CD1c-positive myeloid dendritic cell (primary cell): Measurements from ENCODE around the gene OR52A5.
A peak's percentile ranks its signal among the peaks of the same experiment; 100 is the strongest.
"Not testable (repeated sequence)": the region's sequence is repeated elsewhere in the genome, so short reads cannot be mapped to it uniquely, and the experiment has no call there.

Source experiments
- DNase-seq: peaks from one replicate; pipeline ENCODE4 v3.0.0-alpha.2; 2016; ENCODE audit errors: extremely low spot score

Gene OR52A5

DNA sequence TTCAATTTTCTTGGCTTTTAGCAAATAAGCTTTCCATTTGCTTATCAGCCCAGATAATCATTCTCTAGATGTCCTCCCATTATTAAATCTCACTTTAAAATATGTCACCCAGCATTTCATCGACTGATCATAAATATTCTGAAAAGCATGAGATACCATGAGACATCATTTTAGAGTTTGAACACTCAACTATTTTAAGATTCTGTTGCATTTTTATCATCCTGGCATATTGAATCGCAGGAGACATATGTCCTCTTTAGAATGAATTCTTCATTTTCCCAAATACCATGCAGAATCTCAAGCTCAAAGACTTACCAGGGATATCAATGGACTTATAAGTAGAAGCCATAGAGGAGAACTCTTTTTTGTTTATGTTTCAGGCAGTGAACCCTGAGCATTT, at the start of gene OR52A5:
OR52A5 (minus strand) TSS at position 361 of the 400 bp plus-strand sequence. CDS start 5,714 bp downstream, outside the sequence.
- no peak for DNase-seq

- no peak for DNase-seq
These were observed 40.1 kb upstream of the OR52A5 start for GRCh38 chr11:5178046-5178837.

- no peak for DNase-seq
These were observed 36.8 kb upstream of the OR52A5 start for GRCh38 chr11:5174934-5175333.

- no peak for DNase-seq
These were observed 33.7 kb upstream of the OR52A5 start for GRCh38 chr11:5171856-5172255.

DNA sequence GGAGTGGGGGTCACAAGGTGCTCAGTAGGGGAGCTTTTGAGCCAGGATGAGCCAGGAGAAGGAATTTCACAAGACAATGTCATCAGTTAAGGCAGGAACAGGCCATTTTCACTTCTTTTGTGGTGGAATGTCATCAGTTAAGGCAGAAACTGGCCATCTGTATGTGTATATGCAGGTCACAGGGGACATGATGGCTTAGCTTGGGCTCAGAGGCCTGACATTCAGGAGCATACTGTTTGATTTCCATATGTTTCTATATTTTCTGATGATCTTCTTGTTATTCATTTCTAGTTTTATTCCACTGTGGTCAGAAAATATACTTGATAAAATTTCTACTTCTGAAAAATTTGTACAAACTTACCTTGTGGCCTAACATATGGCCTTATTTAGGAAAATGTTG, 27.7 kb upstream of the OR52A5 start:
- DNase-seq = not testable (repeated sequence)

GRCh38 chr11:5164807-5165206, 26.7 kb upstream of the OR52A5 start:
- not testable (repeated sequence) for DNase-seq

GRCh38 chr11:5161045-5161444, 22.9 kb upstream of the OR52A5 start:
- DNase-seq = not testable (repeated sequence)

- not testable (repeated sequence) for DNase-seq
These were observed 22.1 kb upstream of the OR52A5 start for GRCh38 chr11:5160217-5160616.

GRCh38 chr11:5159806-5160205, 21.6 kb upstream of the OR52A5 start:
- no peak for DNase-seq

DNA sequence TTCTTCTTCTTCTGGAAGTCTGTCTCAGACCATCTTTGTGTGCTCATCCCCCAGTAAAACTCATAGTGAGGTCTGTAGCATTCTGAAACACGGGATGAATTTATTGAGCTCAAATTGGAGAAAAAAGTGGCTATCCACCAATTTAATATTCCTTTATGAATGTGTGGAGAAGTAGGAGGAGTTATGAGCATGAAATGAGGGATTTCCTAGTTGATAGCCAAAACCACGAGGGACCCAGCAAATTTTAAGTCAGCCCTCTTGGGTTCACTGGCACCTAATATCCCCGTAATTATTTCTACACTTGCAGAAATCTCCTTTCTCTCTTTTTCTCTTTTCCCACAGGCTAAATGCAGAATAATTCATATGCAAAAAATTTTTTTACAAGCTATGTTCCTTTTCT, 16.5 kb upstream of the OR52A5 start, which contains the start of gene OR52A1:
OR52A1 (minus strand) TSS at position 101 of the 400 bp plus-strand sequence. CDS start 2,388 bp downstream, outside the sequence.
- DNase-seq = no peak

DNA sequence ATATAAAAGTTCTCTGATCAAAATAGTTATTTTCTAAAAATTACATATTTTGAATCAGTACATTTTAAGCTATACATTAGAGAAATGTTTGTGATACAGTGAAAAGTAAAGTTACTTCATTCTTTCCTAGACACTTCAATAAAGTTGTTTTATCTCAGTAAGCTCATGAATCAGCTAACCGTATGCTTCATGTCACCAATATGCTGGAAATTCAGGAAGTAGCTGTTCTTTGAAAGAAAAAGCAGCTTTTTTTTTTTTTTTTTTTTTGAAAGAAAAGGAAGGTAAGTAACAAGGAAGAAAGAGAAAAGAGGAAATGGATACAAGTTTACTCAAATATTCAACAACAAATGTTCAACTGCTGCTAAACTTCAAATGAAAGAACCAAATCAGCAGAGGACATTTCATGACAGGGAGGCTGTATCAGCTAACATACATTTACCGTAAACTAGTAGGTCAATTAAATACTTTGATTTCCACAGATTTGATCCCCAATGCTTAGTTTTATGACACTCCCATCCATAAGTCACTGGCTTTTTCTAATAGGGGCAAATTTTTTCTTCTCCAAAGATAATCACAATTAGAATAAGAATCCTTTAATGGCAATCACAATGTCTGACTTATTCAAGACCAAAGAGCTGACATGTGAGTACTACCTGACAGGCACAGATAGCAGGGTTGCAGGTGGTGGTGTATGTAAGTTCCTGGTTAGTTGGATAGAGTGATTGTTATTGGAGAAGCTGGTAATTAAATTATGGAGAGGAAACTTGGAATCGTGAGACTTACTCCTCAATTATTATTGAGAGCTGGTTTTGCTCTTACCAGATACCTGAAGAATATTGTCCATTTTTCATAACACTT, 15.6 kb upstream of the OR52A5 start:
- no peak for DNase-seq

DNA sequence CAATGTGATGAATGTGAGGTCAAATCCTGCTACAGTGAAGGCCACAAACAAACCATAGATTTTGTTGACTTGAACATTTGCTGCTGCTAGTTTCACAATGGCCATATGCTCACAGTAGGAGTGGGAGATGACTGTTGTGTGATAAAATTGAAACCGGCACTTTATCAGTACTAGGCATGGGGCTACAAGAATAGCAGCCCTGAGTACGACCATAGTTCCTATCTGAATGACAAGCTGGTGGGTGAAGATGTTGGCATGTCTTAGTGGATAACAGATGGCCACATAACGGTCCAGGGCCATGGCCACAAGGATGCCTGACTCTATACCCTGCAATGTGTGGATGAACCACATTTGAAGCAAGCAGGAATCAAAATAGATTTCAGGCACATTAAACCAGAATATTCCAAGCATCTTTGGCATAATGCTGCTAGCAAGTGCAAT, 13.6 kb upstream of the OR52A5 start:
- no peak for DNase-seq

GRCh38 chr11:5144206-5144605, 6.0 kb upstream of the OR52A5 start:
- not testable (repeated sequence) for DNase-seq

GRCh38 chr11:5137014-5137413, 1.1 kb downstream of the OR52A5 start:
- no peak for DNase-seq

DNA sequence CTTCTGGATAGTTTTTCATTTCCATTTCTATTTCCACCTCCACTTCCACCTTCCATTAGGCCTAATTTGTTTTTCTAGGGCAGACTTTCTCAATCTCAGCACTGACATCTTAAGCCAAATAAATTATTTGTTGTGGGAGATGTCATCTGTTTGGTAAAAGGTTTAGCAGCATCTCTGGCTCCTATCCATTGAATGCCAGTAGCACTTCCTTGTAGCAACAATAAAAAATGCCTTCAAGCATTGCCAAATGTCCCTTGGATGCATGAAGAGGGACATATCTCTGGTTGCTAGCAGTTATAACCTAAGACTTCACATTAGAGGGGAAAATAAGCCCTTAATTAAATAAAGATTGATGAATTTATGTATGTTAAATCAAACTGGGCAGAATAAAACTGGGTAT, 1.9 kb downstream of the OR52A5 start:
- DNase-seq = no peak

GRCh38 chr11:5131584-5132335, 6.4 kb downstream of the OR52A5 start:
- DNase-seq = no peak

- no peak for DNase-seq
These were observed 8.7 kb downstream of the OR52A5 start for GRCh38 chr11:5129457-5129877.

DNA sequence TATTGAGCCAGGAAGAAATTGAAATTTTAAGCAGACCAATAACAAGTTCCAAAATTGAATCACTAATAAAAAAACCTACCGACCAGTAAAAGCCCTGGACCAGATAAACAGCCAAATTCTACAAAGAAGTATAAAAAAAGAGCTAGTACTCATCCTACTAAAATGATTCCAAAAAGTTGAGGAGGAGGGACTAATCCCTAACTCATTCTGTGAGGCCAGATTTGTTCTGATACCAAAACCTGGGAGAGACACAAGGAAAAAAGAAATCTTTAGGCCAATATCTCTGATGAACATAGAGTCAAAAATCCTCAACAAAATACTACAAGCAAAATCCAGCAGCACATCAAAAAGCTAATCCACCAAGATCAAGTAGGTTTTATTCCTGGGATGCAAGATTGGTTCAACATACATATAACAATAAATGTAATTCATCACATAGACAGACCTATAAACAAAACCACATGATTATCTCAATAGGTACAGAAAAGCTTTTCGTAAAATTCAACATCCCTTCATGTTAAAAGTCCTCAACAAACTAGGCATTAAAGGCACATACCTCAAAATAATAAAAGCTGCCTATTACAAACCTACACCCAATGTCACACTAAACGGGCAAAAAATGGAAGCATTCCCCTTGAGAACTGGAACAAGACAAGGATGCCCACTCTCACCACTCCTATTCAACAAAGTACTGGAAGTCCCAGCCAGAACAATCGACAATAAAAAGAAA, 13.1 kb downstream of the OR52A5 start:
- no peak for DNase-seq

- DNase-seq = peak; percentile 60
These were observed 14.2 kb downstream of the OR52A5 start for GRCh38 chr11:5123802-5124521.

DNA sequence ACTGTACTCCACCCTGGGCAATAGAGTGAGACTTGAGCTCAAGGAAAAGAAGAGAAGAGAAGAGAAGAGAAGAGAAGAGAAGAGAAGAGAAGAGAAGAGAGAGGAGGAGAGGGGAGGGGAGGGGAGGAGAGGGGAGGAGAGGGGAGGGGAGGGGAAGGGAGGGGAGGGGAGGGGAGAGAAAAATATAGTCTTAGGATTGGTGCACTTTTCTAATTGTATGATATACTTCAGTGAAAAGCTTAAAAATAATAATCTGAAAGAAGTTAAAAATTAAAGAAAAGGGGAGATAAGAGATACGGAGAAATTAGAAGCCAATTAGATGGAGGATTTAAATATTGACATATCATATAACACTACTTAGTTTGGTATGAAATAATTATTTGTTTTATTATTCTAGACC, 19.3 kb downstream of the OR52A5 start:
- DNase-seq = no peak
